Measurements from ENCODE around the gene PIP5K1B.
A peak's percentile ranks its signal among the peaks of the same experiment; 100 is the strongest.

Gene PIP5K1B

GRCh38 chr9:68703672-68704071, 1.4 kb upstream of the PIP5K1B start:
- no peaks in the 10 kb centered on the region for H3F3A ChIP-seq (ENCODE audit: control insufficient read depth, insufficient read depth)
- no peaks in the 10 kb centered on the region for H3K9me2 ChIP-seq (replicated peaks; ENCODE audit: control insufficient read depth, low read length)
- peaks cover 13% of the 10 kb centered on the region for H3K4me1 ChIP-seq (ENCODE audit: control insufficient read depth, low read length)
- H3K36me3 ChIP-seq (ENCODE audit: control insufficient read depth, low read length): no peaks in the 10 kb centered on the region
- H3K27ac ChIP-seq (ENCODE audit: low read depth, low read length): no peak overlapping the region
- no peak for TF ChIP-seq CTCF (IDR thresholded peaks at IDR 0.05; ENCODE audit: low read depth, low read length, poor library complexity, severe bottlenecking)
- no peak for TF ChIP-seq EZH2phosphoT487 (IDR thresholded peaks at IDR 0.05; ENCODE audit: borderline replicate concordance, low read length)
- no peaks in the 10 kb centered on the region for H3K9me3 ChIP-seq (ENCODE audit: control insufficient read depth, insufficient read depth, low read length)
- H4K20me1 ChIP-seq (ENCODE audit: control insufficient read depth, insufficient read depth, low read depth, low read length): no peaks in the 10 kb centered on the region
- no peaks in the 10 kb centered on the region for H3K79me2 ChIP-seq (ENCODE audit: control insufficient read depth, low read length)
- no peak overlapping the region for H3K4me2 ChIP-seq (ENCODE audit: low read length)
- H3K4me3 ChIP-seq (ENCODE audit: low read length): no peak overlapping the region
- peaks cover 62% of the 10 kb centered on the region for H3K27me3 ChIP-seq (ENCODE audit: control insufficient read depth, low read length)

- Histone ChIP-seq H3K79me2 (ENCODE audit: control insufficient read depth, low read length) (no peaks in the 10 kb centered on the region), H4K20me1 (ENCODE audit: control insufficient read depth, insufficient read depth, low read depth, low read length) (no peaks in the 10 kb centered on the region), H3K9me2 (replicated peaks; ENCODE audit: control insufficient read depth, low read length) (no peaks in the 10 kb centered on the region), H3K4me2 (ENCODE audit: low read length) (peak overlapping the region; percentile 64), H3K9me3 (ENCODE audit: control insufficient read depth, insufficient read depth, low read length) (no peaks in the 10 kb centered on the region), H3K36me3 (ENCODE audit: control insufficient read depth, low read length) (no peaks in the 10 kb centered on the region), H3K27me3 (ENCODE audit: control insufficient read depth, low read length) (peaks cover 61% of the 10 kb centered on the region), H3K27ac (ENCODE audit: low read depth, low read length) (no peak overlapping the region), H3K4me3 (ENCODE audit: low read length) (peak overlapping the region; percentile 59), H3K4me1 (ENCODE audit: control insufficient read depth, low read length) (peaks cover 13% of the 10 kb centered on the region), H3F3A (ENCODE audit: control insufficient read depth, insufficient read depth) (no peaks in the 10 kb centered on the region)
- TF ChIP-seq EZH2phosphoT487 (IDR thresholded peaks at IDR 0.05; ENCODE audit: borderline replicate concordance, low read length) (no peak), CTCF (IDR thresholded peaks at IDR 0.05; ENCODE audit: low read depth, low read length, poor library complexity, severe bottlenecking) (no peak)
Measured at GRCh38 chr9:68704498-68704813, 584 bp upstream of the PIP5K1B start.

GRCh38 chr9:68705531-68706362, 707 bp downstream of the PIP5K1B start:
- H3K4me2 ChIP-seq (ENCODE audit: low read length): peak overlapping the region; percentile 92
- no peaks in the 10 kb centered on the region for H3K9me2 ChIP-seq (replicated peaks; ENCODE audit: control insufficient read depth, low read length)
- H3K27me3 ChIP-seq (ENCODE audit: control insufficient read depth, low read length): peaks cover 65% of the 10 kb centered on the region
- H4K20me1 ChIP-seq (ENCODE audit: control insufficient read depth, insufficient read depth, low read depth, low read length): no peaks in the 10 kb centered on the region
- no peak overlapping the region for H3K27ac ChIP-seq (ENCODE audit: low read depth, low read length)
- peak; percentile 96 for TF ChIP-seq EZH2phosphoT487 (IDR thresholded peaks at IDR 0.05; ENCODE audit: borderline replicate concordance, low read length)
- no peak for TF ChIP-seq CTCF (IDR thresholded peaks at IDR 0.05; ENCODE audit: low read depth, low read length, poor library complexity, severe bottlenecking)
- H3K36me3 ChIP-seq (ENCODE audit: control insufficient read depth, low read length): no peaks in the 10 kb centered on the region
- no peaks in the 10 kb centered on the region for H3F3A ChIP-seq (ENCODE audit: control insufficient read depth, insufficient read depth)
- H3K79me2 ChIP-seq (ENCODE audit: control insufficient read depth, low read length): no peaks in the 10 kb centered on the region
- no peaks in the 10 kb centered on the region for H3K9me3 ChIP-seq (ENCODE audit: control insufficient read depth, insufficient read depth, low read length)
- peaks cover 13% of the 10 kb centered on the region for H3K4me1 ChIP-seq (ENCODE audit: control insufficient read depth, low read length)
- peak overlapping the region; percentile 76 for H3K4me3 ChIP-seq (ENCODE audit: low read length)
